Measurements from ENCODE around the gene ING2. TPM values are rescaled to one million over a fixed set of nuclear protein-coding genes. Genes with fewer than 3 reads are reported as not detected.

The ING2 gene
- total RNA-seq, 6 donors from 2014 or later = 8.2 to 27.7 (median 10.8) TPM

DNA sequence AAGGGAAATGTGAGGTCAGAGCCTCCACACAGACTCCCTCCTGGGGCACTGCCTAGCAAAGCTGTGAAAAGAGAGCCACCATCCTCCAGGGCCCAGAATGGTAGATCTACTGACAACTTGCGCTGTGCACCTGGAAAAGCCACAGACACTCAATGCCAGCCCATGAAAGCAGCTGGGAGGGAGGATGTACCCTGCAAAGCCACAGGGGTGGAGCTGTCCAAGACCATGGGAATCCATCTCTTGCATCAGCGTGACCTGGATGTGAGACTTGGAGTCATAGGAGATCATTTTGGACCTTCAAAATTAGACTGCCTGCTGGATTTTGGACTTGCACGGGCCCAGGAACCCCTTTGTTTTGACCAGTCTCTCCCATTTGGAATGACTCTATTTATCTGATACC, 37.6 kb upstream of the ING2 start:
- no peaks in the 10 kb centered on the region for H3K9me3 ChIP-seq
- H3K27me3 ChIP-seq = no peaks in the 10 kb centered on the region
- no peaks in the 10 kb centered on the region for H3K36me3 ChIP-seq
- no peak overlapping the region for H3K27ac ChIP-seq
- no peak overlapping the region for H3K4me3 ChIP-seq
- no peak for TF ChIP-seq POLR2A (IDR thresholded peaks at IDR 0.05)
- peaks cover 0 to 5% (median 0%) of the 10 kb centered on the region in 4 donors for H3K4me1 ChIP-seq
- DNase-seq (no peak), ATAC-seq (ENCODE audit: low FRiP score in 2 of 2) (no peak)
- 89 to 100% methylated on average over 3 of the region's 3 CpGs for WGBS, 2 donors

DNA sequence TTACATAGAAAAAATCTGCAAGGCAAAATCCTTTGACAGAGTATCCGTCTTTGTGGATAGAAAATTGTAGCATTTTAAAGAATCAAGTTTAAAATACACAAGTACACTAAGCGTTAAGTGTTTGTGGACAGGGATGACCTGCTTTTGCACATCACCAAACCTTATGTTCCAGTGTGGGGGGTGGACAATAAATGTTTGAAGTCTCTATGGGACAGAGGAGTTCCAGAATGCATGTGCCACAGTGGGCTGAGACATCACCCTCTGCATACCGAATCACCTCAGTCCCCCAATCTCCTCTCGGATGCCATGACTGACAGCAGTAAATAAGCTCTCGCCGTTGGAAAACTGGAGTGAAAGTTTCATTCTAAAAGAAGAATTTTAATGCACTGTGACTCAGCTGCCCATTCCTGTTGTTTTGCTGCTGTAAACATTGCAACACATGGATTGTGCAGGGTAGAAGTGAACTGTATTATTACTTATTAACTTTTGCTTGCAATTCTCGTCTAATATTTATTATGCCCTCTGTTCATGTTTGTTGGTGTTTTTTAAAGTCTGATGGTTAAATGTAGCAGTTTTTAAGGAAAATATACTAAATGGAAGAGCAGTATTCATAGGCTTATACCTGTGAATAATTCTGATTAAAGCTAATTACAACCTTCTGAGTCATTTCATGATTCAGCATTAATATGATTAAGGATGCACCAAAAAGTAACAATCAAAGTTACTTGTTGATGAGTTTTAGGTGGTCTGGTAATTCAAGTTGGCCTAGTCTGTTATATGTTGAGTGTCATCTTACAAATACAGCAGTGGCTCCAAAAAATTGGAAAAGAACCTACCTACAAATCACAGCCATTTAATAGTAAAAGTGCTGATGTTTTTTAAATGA, 36.4 kb upstream of the ING2 start:
- Histone ChIP-seq H3K36me3 (no peaks in the 10 kb centered on the region), H3K4me1 (peaks cover 0 to 7% (median 0%) of the 10 kb centered on the region in 4 donors), H3K27ac (no peak overlapping the region), H3K4me3 (no peak overlapping the region), H3K27me3 (no peaks in the 10 kb centered on the region), H3K9me3 (no peaks in the 10 kb centered on the region)
- no peak for ATAC-seq (ENCODE audit: low FRiP score in 2 of 2)
- no peak for DNase-seq
- WGBS, 2 donors = 71 to 73% methylated on average over 7 of the region's 7 CpGs
- TF ChIP-seq, protein P1, sequence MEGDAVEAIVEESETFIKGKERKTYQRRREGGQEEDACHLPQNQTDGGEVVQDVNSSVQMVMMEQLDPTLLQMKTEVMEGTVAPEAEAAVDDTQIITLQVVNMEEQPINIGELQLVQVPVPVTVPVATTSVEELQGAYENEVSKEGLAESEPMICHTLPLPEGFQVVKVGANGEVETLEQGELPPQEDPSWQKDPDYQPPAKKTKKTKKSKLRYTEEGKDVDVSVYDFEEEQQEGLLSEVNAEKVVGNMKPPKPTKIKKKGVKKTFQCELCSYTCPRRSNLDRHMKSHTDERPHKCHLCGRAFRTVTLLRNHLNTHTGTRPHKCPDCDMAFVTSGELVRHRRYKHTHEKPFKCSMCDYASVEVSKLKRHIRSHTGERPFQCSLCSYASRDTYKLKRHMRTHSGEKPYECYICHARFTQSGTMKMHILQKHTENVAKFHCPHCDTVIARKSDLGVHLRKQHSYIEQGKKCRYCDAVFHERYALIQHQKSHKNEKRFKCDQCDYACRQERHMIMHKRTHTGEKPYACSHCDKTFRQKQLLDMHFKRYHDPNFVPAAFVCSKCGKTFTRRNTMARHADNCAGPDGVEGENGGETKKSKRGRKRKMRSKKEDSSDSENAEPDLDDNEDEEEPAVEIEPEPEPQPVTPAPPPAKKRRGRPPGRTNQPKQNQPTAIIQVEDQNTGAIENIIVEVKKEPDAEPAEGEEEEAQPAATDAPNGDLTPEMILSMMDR (IDR thresholded peaks at IDR 0.05) = no peak
- TF ChIP-seq POLR2A (IDR thresholded peaks at IDR 0.05) (no peak), EP300 (IDR thresholded peaks at IDR 0.05) (no peak), POLR2AphosphoS5 (IDR thresholded peaks at IDR 0.05) (no peak)

DNA sequence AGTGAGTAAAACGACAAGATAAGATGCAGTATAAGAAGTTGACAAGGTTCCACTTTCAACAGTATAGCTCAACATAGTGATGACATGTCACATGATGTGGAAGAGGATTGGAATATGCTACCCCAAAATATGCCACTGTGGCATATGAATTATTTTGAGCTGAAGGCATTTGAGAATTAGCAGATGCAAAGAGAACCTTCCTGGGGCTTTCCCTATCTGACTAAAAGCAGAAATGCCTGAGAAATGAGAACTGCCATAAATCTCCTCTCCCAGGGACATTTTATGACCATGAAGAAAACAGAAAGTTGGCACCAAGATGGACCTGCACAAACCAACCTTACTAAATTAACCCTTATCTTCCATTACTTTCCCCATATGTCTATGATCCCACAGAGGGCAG, 35.6 kb upstream of the ING2 start:
- no peak for DNase-seq

DNA sequence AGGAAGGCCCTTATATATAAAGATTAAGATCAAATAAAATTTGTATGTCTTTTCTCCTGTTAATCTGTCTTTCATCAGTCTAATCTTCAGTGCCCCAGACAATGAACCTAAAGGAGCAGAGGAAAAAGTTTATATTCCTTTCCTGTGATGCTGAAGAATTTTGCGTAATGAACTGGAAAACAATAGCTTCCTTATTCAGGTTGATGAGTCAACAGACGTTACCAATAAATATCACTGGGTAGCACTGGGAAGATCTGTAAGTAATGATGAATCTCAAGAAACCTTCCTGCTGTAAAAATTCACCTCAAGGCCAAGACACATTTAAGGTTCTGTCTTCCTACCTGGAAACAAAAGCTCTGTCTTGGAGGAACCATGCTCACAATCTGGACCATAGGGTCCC, 34.9 kb upstream of the ING2 start:
- TF ChIP-seq, protein P1 (IDR thresholded peaks at IDR 0.05) = no peak
- TF ChIP-seq EP300 (IDR thresholded peaks at IDR 0.05) = no peak
- no peak for TF ChIP-seq POLR2A (IDR thresholded peaks at IDR 0.05)
- TF ChIP-seq POLR2AphosphoS5 (IDR thresholded peaks at IDR 0.05) = no peak

More for the DNA sequence above, 35.6 kb upstream of the ING2 start:
- no peak for TF ChIP-seq EP300 (IDR thresholded peaks at IDR 0.05)
- TF ChIP-seq, protein P1 (IDR thresholded peaks at IDR 0.05) = no peak
- no peak for TF ChIP-seq POLR2A (IDR thresholded peaks at IDR 0.05)
- no peak for TF ChIP-seq POLR2AphosphoS5 (IDR thresholded peaks at IDR 0.05)
- Histone ChIP-seq H3K27me3 (no peaks in the 10 kb centered on the region), H3K4me1 (peaks cover 0 to 7% (median 0%) of the 10 kb centered on the region in 4 donors), H3K27ac (no peak overlapping the region), H3K4me3 (no peak overlapping the region), H3K36me3 (no peaks in the 10 kb centered on the region), H3K9me3 (no peaks in the 10 kb centered on the region)
- ATAC-seq (ENCODE audit: low FRiP score in 2 of 2) = no peak
- 86 to 91% methylated on average over 1 of the region's 1 CpG for WGBS, 2 donors

DNA sequence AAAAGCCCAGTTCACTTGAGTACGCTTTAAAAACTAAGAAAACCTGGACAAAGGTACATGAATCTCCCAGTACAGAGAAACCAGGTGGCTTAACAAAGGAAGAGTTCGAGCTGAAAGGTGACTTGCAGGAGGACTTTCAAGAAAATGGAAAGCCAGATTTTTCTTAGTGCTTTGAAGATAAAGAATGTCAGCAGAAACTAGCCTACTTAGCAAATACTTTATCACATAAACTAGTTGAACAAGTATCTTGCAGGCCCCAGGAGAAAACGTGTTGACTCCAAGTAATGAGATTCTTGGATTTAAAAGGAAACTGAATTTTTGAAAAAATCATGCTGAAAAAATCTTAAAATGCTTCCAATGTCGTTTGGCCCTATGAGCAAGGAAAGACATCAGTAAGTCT, 34.0 kb upstream of the ING2 start:
- Histone ChIP-seq H3K36me3 (no peaks in the 10 kb centered on the region), H3K4me1 (peaks cover 0 to 7% (median 0%) of the 10 kb centered on the region in 4 donors), H3K27ac (no peak overlapping the region), H3K4me3 (no peak overlapping the region), H3K27me3 (no peaks in the 10 kb centered on the region), H3K9me3 (no peaks in the 10 kb centered on the region)
- TF ChIP-seq, protein P1 (IDR thresholded peaks at IDR 0.05) = no peak
- TF ChIP-seq POLR2A (IDR thresholded peaks at IDR 0.05) (no peak), POLR2AphosphoS5 (IDR thresholded peaks at IDR 0.05) (no peak), EP300 (IDR thresholded peaks at IDR 0.05) (no peak)
- DNase-seq (no peak), ATAC-seq (ENCODE audit: low FRiP score in 2 of 2) (no peak)
- WGBS, 2 donors = 56 to 63% methylated on average over 4 of the region's 4 CpGs

More for the DNA sequence above, 34.9 kb upstream of the ING2 start:
- H3K27ac ChIP-seq = no peak overlapping the region
- ATAC-seq (ENCODE audit: low FRiP score in 2 of 2) = no peak
- WGBS, 2 donors = 58 to 77% methylated on average over 2 of the region's 2 CpGs
- no peaks in the 10 kb centered on the region for H3K9me3 ChIP-seq
- DNase-seq = no peak
- no peak overlapping the region for H3K4me3 ChIP-seq
- no peaks in the 10 kb centered on the region for H3K36me3 ChIP-seq
- H3K27me3 ChIP-seq = no peaks in the 10 kb centered on the region
- peaks cover 0 to 7% (median 0%) of the 10 kb centered on the region in 4 donors for H3K4me1 ChIP-seq

Data from upper lobe of left lung (tissue), 6 donors.